HG02642 (cell line): ENCODE results near the gene MGRN1.

ENCODE experiments used
- ATAC-seq: cut with Tn5 transposase; IDR thresholded peaks from one replicate; pipeline ENCODE4 v1.9.1; 2021; ENCODE audit warnings: mild to moderate bottlenecking; ENCODE audit not compliant: unreplicated experiment, poor library complexity

The MGRN1 gene

DNA sequence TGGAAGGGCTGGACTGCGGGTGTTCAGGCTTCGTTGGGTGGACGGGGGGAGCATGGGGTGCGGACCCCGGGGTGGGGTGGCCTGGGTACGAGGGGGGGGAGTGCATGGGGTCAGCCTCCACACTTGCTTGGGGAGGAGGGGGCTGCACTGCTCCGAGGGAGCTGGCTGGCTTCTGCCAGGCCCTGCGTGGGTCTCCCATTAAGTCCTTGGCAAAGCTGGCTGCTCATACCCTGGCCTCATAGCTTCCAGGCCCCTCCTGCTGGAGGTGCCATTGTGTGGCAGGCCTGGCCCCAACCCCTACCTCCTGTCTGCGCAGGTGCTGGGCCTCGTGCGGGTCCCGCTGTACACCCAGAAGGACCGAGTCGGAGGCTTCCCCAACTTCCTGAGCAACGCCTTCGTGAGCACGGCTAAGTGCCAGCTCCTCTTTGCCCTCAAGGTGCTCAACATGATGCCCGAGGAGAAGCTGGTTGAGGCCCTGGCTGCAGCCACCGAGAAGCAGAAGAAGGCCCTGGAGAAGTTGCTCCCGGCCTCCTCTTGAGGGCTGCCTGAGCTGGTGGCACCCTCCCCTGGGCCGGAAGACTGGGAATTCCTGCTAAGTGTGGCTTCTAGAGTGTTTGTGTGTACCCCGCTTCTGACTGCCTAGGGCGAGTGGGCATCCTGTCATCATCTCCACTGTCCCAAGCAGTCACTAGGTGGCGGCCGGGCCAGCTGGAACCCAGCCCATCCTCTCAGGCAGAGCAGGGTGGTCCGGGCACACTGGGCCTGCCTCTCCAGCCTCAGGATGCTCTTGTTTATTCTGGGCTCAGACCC, 70.2 kb downstream of the MGRN1 start:
- no peak for ATAC-seq

GRCh38 chr16:4695473-4696171, 71.0 kb downstream of the MGRN1 start:
- ATAC-seq: no peak

- ATAC-seq: no peak
These were observed 71.7 kb downstream of the MGRN1 start for GRCh38 chr16:4696172-4696904.

DNA sequence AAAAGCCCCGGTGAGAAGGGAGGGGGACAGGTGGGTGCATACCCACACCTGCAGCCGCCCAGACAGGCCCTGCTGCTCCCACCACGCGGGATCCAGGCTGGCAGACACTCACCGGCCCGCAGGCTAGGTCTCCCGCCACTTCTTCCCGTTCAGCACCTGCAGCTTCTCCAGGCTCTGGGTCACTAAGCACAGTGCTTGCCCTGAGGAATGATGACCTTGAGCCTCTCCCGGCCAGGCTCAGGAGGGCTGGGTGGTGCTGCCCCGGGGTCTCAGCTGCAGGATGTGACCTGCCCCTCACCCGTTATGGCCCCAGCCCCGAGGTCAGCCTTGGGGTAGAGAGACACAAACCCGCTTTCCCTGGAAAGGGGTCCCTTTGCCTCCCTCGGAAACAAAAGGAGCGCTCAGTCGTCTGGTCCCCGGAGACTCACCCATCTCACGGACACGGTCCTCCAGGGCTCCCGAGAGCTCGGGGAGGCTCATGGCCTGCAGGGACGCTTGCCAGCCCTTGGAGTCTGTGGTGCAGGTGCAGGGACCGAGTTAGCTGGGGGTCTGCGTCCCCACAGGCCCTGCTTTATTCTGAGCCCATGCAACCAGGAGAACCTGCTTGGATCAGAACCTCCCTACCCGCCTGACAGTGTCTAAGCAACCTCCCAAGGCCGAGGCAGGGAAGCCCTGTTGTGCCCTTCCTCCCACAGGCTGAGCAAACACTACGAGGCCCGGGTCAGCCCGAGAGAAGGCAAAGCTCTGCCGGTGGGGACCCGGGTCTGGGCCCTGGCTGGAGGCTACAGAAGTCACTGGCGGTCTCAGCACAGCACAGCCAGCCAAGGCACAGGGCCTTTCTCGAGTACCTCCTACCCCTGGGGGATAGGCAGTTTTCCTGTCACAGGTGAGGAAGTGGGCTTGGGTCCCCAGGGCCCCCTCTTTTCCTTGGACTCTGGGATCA, 72.5 kb downstream of the MGRN1 start:
- ATAC-seq: no peak

GRCh38 chr16:4697848-4698291, 73.2 kb downstream of the MGRN1 start:
- no peak for ATAC-seq

- no peak for ATAC-seq
These were observed 73.9 kb downstream of the MGRN1 start for GRCh38 chr16:4698321-4699045.

DNA sequence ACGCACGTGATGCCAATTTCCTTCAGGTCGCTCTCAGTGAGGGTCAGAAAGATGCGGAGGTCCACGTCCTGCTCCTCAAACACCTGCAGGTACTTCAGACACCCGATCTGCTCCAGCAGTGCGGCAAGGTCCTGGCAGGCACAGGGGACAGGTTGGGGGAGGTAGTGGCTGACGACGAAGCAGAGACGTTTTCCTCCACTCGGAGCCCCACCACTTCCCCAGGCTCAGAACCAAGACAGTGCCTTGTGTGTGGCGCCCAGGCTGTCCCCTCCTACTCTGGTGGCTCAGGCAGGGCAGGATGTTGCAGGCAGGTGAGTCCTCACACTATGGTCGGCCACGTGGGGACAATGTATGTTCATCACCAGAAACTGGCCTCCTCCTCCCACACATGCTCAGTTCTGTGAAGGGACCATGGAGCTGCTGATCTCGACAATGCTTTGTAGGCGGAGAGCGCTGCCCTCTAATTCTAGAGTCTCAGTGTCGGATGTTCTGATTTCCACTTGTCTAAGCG, 74.5 kb downstream of the MGRN1 start:
- no peak for ATAC-seq

DNA sequence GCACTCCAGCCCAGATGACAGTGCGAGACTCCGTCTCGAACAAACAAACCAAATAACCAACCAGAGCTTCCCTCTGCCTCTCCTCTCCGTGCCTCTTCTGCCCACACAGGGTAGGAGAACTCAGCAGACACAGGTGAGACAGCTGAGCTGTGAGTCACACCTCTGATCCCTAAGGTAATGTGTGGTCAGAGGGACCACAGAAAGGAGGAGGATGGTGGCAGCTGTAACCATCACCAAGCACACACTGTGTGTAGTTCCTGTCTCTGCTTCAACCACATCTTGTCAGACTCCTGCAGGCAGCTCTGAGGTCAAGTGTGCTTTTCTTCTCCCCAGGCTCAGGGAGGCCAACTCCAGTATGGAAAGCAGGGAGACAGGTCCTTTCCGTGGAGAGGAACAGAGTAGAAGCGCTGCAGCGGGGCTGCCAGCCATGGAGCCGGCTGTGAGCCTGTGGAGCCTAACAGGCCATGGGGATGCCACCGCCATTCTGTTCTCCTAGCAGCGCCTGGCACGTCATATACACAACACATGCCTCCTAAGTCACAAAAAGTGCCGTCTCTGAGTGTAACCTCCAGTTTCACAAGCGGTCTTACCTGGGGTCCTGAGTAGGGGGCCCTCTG, 75.9 kb downstream of the MGRN1 start:
- no peak for ATAC-seq

- no peak for ATAC-seq
These were observed 76.5 kb downstream of the MGRN1 start for GRCh38 chr16:4700997-4701743.

GRCh38 chr16:4701791-4702465, 77.3 kb downstream of the MGRN1 start:
- no peak for ATAC-seq

DNA sequence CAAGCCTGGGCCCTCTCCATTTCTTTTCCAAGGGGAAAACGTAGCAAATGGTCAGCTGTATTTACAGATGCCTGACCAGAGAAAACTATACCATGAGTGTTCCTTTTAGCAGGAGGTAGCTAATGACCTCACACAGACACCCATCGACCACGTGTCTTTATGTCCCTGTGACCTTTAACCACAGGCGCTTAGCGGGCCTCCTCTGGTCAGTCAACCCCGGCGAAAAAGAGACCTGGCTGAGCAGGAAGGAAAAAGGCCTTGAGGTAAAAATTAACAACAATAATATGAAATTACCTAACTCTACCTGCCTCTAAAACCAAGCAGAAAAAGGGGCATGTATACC, 77.8 kb downstream of the MGRN1 start:
- ATAC-seq: no peak

GRCh38 chr16:4703906-4704305, 79.3 kb downstream of the MGRN1 start:
- ATAC-seq: no peak

DNA sequence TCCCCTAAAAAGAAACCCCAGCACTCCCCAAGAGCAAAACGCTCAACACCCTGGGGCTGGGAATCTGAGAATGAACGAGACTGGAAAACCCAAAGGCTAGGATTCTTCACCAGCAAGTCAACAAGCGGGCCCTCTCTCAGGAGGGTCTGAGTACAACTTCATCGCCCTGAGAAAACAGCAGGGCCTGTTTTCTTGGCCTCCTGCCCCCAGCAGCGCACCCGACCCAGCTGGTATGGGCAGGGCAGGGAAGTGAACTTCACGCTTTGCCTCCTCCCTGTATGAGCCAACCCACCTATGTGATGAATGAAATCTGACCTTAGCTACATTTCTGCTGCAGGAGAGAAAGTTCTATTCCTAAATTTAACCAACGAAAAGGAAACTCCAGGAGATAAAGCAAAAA, 79.9 kb downstream of the MGRN1 start:
- no peak for ATAC-seq

DNA sequence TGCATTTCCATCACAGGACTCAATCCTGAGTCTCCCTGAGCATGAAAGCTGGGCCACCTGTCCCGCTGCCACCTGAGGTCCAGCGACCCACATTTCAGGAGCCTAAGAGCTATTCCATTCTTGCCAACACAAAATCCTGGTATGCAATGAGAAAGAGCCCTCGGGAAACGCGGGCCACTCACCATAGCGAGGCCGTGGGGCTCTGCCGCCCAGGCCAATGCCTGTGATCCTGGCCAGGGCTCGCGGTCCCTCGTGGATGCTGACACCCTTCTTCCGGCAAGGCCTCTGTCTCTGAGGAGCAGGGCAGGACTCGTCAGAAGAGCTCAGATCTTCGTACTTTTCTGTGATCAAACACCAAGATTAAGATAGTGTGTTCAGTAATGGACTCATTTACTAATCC, 80.3 kb downstream of the MGRN1 start:
- no peak for ATAC-seq

GRCh38 chr16:4706871-4707270, 82.2 kb downstream of the MGRN1 start:
- ATAC-seq: no peak

GRCh38 chr16:4709481-4709880, 84.9 kb downstream of the MGRN1 start:
- ATAC-seq: no peak

DNA sequence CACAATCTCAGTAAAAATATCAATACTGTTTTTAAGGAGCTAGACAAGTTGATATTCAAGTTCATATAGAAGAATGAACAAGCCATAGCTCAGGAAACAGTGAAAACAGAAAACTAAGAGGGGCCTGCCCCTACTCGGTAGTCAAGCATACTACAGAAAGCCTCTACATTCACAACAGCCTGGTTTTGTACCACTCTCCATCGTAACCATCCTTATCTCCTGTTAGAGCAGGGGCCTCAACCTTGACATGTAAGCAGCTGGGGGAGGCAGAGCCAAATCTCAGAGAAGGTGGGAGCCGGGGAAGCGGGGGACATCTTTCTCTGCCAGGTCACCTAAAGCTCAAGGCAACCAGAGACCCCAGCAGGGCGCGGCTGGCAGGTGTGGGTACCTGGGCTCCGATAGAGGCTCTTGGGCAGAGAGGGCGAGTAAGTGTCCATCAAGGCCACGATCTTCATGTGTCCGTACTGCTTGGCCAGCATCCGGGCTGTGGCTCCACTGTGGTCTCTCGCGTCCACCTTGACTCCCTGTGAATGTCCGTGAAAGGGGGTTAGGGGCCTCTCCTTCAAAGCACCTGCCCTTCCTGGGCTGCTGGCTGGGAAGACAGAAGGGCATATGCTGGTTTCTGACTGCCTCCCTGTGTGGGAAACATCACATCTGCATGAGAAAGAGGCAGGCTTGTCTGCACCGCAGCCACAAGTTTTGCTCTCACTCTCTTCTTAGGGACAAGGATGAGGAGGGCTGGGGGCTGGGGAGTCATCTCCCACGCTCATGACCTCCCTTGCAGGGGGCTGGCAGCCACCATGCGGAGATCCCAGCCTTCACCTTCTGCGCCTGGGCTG, 89.3 kb downstream of the MGRN1 start:
- ATAC-seq: no peak
